ENCODE data around the gene ENDOV.

Gene ENDOV

GRCh38 chr17:80416260-80416939 is 1.4 kb downstream of the ENDOV start:
- no peak for FAIRE-seq

- FAIRE-seq, result no peak
Measured at GRCh38 chr17:80416940-80417293, 1.9 kb downstream of the ENDOV start.

GRCh38 chr17:80418589-80418988 is 3.6 kb downstream of the ENDOV start:
- no peak for FAIRE-seq

- FAIRE-seq, result no peak
Measured at GRCh38 chr17:80419255-80419654, 4.3 kb downstream of the ENDOV start.

GRCh38 chr17:80421381-80422090 is 6.6 kb downstream of the ENDOV start:
- FAIRE-seq, result no peak

- FAIRE-seq, result no peak
Measured at GRCh38 chr17:80422276-80422675, 7.3 kb downstream of the ENDOV start.

GRCh38 chr17:80422981-80423380 is 8.0 kb downstream of the ENDOV start:
- no peak for FAIRE-seq

- FAIRE-seq, result no peak
Measured at GRCh38 chr17:80423536-80424225, 8.7 kb downstream of the ENDOV start.

- FAIRE-seq, result no peak
Measured at GRCh38 chr17:80424261-80424660, 9.3 kb downstream of the ENDOV start.

- no peak for FAIRE-seq
Measured at GRCh38 chr17:80424878-80425765, 10.2 kb downstream of the ENDOV start.

- FAIRE-seq, result no peak
Measured at GRCh38 chr17:80425835-80426426, 11.0 kb downstream of the ENDOV start.

- FAIRE-seq, result no peak
Measured at GRCh38 chr17:80426671-80427326, 11.8 kb downstream of the ENDOV start.

- no peak for FAIRE-seq
Measured at GRCh38 chr17:80427366-80428282, 12.7 kb downstream of the ENDOV start.

- no peak for FAIRE-seq
Measured at GRCh38 chr17:80428363-80428762, 13.4 kb downstream of the ENDOV start.

- FAIRE-seq, result no peak
Measured at GRCh38 chr17:80428796-80429195, 13.8 kb downstream of the ENDOV start.

GRCh38 chr17:80429356-80430275 is 14.6 kb downstream of the ENDOV start:
- FAIRE-seq, result no peak

GRCh38 chr17:80430446-80431245 is 15.7 kb downstream of the ENDOV start:
- no peak for FAIRE-seq

GRCh38 chr17:80431246-80432195 is 16.6 kb downstream of the ENDOV start:
- FAIRE-seq, result no peak
